ENCODE measurements around the gene PRELP.

PRELP gene

DNA sequence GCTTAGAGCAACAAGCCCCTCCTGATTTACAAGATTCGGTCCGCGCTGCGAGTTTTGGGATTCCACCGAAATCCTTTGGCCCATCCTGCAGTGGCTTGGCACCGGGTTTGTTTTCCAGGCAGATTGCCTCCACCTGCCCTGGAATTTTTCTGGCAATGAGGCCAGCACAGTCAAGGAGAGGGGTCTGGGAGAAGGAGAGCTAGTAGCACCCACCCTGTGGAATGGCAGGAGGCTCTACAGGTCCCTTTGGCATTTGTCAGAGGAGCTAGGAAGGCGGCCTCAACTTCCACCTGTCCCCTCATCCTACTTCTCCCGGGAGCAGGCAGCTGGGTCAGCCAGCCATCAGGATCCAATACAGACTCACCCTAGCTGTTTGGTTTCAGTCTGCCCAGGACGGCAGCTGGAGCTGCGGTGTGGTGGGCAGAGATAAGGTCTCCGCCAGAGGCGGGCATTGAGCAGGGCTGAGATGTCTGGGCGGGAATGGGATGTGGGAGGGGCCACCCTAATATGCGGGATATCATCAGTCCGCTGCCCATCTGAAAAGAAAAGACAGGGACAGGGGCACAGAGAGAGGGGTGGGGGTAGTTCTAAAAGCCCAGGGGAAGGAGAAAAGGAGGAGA is 37.8 kb upstream of the PRELP start:
- no peak for DNase-seq (ENCODE audit: extremely low read depth, low read depth)
- TF ChIP-seq CTCF (IDR thresholded peaks at IDR 0.05; ENCODE audit: low read depth, low read length), result no peak

GRCh38 chr1:203439131-203439730 is 36.4 kb upstream of the PRELP start:
- DNase-seq (ENCODE audit: extremely low read depth, low read depth), result no peak
- no peak for TF ChIP-seq CTCF (IDR thresholded peaks at IDR 0.05; ENCODE audit: low read depth, low read length)

DNA sequence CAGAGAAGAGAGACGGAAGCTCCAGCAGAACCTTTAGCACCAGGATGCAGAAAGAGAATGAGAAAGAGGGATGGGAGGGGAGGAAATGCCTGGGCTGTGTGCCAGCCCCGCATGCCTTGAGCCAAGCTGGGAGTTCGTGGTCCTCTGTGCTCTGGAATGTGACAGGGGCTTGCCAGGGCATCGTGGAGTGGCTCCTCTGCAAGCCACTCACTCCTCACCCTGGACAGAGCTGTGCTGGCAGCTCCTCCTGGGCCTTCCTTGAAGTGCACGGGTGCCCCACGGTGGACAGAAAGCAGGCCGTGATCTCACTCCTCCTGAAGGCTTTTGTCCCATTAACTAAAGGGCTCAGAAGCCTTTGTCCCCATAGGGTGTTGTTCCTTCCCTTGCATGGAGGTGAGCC is 34.8 kb upstream of the PRELP start:
- peak; percentile 66 for TF ChIP-seq CTCF (IDR thresholded peaks at IDR 0.05; ENCODE audit: low read depth, low read length)
- peak; percentile 56 for DNase-seq (ENCODE audit: extremely low read depth, low read depth)

DNA sequence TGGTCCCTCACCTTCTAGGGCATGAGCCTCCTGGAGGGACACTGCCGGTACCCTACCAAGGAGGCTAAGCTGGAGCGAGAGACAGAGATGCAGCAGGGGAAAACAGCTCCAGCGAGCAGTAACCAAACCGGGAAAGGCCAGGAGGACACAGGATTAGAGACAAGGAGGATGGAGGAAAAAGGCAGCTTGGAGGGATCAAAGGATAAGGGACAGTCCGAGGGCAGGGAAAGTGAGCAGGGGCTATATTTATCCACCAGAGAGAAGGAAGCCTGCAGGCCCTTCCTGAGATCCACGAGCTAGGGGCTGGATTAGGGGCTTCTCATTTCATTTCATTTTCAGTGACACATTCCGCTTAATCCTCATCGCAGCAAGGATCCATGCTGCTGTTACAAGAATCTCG is 33.8 kb upstream of the PRELP start:
- no peak for TF ChIP-seq CTCF (IDR thresholded peaks at IDR 0.05; ENCODE audit: low read depth, low read length)
- DNase-seq (ENCODE audit: extremely low read depth, low read depth), result no peak

DNA sequence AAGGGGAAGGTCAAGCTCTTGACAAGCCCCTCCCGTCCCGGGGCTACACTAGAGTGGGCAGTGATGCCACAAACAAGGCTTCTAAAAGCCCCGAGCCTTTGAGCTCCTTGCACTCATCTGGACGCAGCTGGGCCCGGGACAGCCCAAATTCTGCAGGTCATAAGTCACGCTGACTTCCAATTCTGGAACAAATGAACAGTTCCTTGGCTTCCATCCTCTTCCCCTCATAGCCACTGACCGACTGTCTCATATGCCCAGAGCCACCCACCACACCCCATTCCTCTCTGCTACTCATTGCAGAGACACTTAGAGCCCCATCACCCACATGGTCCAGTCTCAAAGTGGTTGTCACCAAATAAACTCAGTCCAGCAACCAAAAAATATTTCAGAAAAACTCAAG is 32.8 kb upstream of the PRELP start:
- no peak for TF ChIP-seq CTCF (IDR thresholded peaks at IDR 0.05; ENCODE audit: low read depth, low read length)
- DNase-seq (ENCODE audit: extremely low read depth, low read depth), result no peak

GRCh38 chr1:203443296-203443695 is 32.3 kb upstream of the PRELP start:
- no peak for TF ChIP-seq CTCF (IDR thresholded peaks at IDR 0.05; ENCODE audit: low read depth, low read length)
- no peak for DNase-seq (ENCODE audit: extremely low read depth, low read depth)

GRCh38 chr1:203444171-203444576 is 31.4 kb upstream of the PRELP start:
- no peak for TF ChIP-seq CTCF (IDR thresholded peaks at IDR 0.05; ENCODE audit: low read depth, low read length)
- no peak for DNase-seq (ENCODE audit: extremely low read depth, low read depth)
